Dermis microvascular lymphatic vessel endothelial cell (primary cell): ENCODE results near the gene ITPR1. TPM values are rescaled to one million over a fixed set of nuclear protein-coding genes. Genes with fewer than 3 reads are reported as not detected.
A peak's percentile ranks its signal among the peaks of the same experiment; 100 is the strongest.

Source experiments
- DNase-seq, 2 donors: peaks; one replicate each; pipeline versions ENCODE4 v3.0.0 to v3.0.0-alpha.2; 2010; ENCODE audit warnings: low read depth in 2 of 2
- total RNA-seq: library from RNA; depleted of rRNA; stranded (reverse); fragments of >200 nt; gene quantifications from 2 replicates; pipeline ENCODE4 v1.2.1, GENCODE V29; 2014

The ITPR1 gene
- total RNA-seq, 1 donor from 2014 or later: 21.6 TPM

- DNase-seq: no peak
Measured at GRCh38 chr3:4806535-4807108, 313.5 kb downstream of the ITPR1 start.

GRCh38 chr3:4807381-4808280 is 314.5 kb downstream of the ITPR1 start:
- no peak for DNase-seq

- DNase-seq: no peak
Measured at GRCh38 chr3:4808637-4809036, 315.5 kb downstream of the ITPR1 start.

GRCh38 chr3:4809922-4810321 is 316.8 kb downstream of the ITPR1 start:
- no peak for DNase-seq

- DNase-seq: no peak
Measured at GRCh38 chr3:4812591-4812990, 319.4 kb downstream of the ITPR1 start.

- DNase-seq: peak in 1 of 2 donors; percentile 37
Measured at GRCh38 chr3:4813909-4814304, 320.8 kb downstream of the ITPR1 start.

- DNase-seq: peak; percentile 70 to 94
Measured at GRCh38 chr3:4814305-4814903, 321.3 kb downstream of the ITPR1 start.

- no peak for DNase-seq
Measured at GRCh38 chr3:4814904-4815574, 321.9 kb downstream of the ITPR1 start.

- no peak for DNase-seq
Measured at GRCh38 chr3:4816306-4816705, 323.2 kb downstream of the ITPR1 start.

GRCh38 chr3:4816718-4817117 is 323.6 kb downstream of the ITPR1 start:
- DNase-seq: no peak

- DNase-seq: no peak
Measured at GRCh38 chr3:4817128-4817527, 324.0 kb downstream of the ITPR1 start.

GRCh38 chr3:4818164-4818563 is 325.0 kb downstream of the ITPR1 start:
- no peak for DNase-seq

- DNase-seq: no peak
Measured at GRCh38 chr3:4818986-4819693, 326.0 kb downstream of the ITPR1 start.

GRCh38 chr3:4819746-4820145 is 326.6 kb downstream of the ITPR1 start:
- DNase-seq: no peak

- DNase-seq: no peak
Measured at GRCh38 chr3:4820296-4821121, 327.4 kb downstream of the ITPR1 start.

- no peak for DNase-seq
Measured at GRCh38 chr3:4821338-4821737, 328.2 kb downstream of the ITPR1 start.

GRCh38 chr3:4821975-4822374 is 328.8 kb downstream of the ITPR1 start:
- DNase-seq: no peak

GRCh38 chr3:4822568-4822967 is 329.4 kb downstream of the ITPR1 start:
- DNase-seq: no peak

- DNase-seq: no peak
Measured at GRCh38 chr3:4823385-4823784, 330.2 kb downstream of the ITPR1 start.
